Thyroid gland (tissue), 4 donors: Measurements from ENCODE around the gene WDR93. TPM values are rescaled to one million over a fixed set of nuclear protein-coding genes. Genes with fewer than 3 reads are reported as not detected.
"Not testable (repeated sequence)": the region's sequence is repeated elsewhere in the genome, so short reads cannot be mapped to it uniquely, and the experiment has no call there.

ENCODE experiments used
- DNase-seq, 2 donors: peaks; one replicate each; pipeline ENCODE4 v3.0.0-alpha.2; 2019
- H3K27ac ChIP-seq, 3 donors: fragments of 200-600 bp; sonication (generic); 1 replicate in 2 of 3; 2 replicates in 1 of 3; pipeline ENCODE4 v1.5.1; 2016 to 2019; ENCODE audit warnings: mild to moderate bottlenecking in 1 of 3, moderate library complexity in 1 of 3
- H3K27me3 ChIP-seq: fragments of 200-600 bp; sonication (generic); one replicate; pipeline ENCODE4 v1.5.1; 2019
- H3K36me3 ChIP-seq, 2 donors: fragments of 200-600 bp; sonication (generic); one replicate each; pipeline ENCODE4 v1.5.1; 2016 to 2019
- H3K4me1 ChIP-seq, 2 donors: fragments of 200-600 bp; sonication (generic); one replicate each; pipeline ENCODE4 v1.5.1; 2017 to 2019
- H3K4me3 ChIP-seq, 3 donors: fragments of 200-600 bp; sonication (generic); replicated peaks in 1 of 3; 1 replicate in 2 of 3; 2 replicates in 1 of 3; pipeline ENCODE4 v1.5.1; 2016; ENCODE audit warnings: mild to moderate bottlenecking in 1 of 3
- H3K9me3 ChIP-seq: fragments of 200-600 bp; sonication (generic); one replicate; pipeline ENCODE4 v1.5.1; 2017
- CTCF ChIP-seq, 6 experiments: fragments of 200-600 bp in 3 of 6; fragments of 450-650 bp in 3 of 6; sonication (generic) in 3 of 6; IDR thresholded peaks; one replicate each; pipeline ENCODE4 v1.5.1; 2016 to 2019; ENCODE audit warnings: antibody characterized with exemption in 6 of 6, mild to moderate bottlenecking in 2 of 6, inconsistent platforms in 1 of 6, moderate library complexity in 1 of 6
- POLR2A ChIP-seq, 2 donors: fragments of 450-650 bp; IDR thresholded peaks; one replicate each; pipeline ENCODE4 v1.6.1; 2017; ENCODE audit warnings: antibody characterized with exemption in 2 of 2, mild to moderate bottlenecking in 2 of 2, moderate library complexity in 1 of 2
- WGBS, 2 donors: methylation state at CpG; one replicate each; pipeline ENCODE4 v1.1.5; 2017; 5-methylcytosine and 5-hydroxymethylcytosine counted together
- intact Hi-C: fragments of 100-400 bp; cut with DNase I; formaldehyde crosslinking; loops from one replicate; pipeline ENCODE4 v1.15.1; 2023
- total RNA-seq, 4 donors: library from RNA; depleted of rRNA; stranded (reverse); fragments of >200 nt; gene quantifications; one replicate each; pipeline ENCODE4 v1.2.3, GENCODE V29; 2016

Gene WDR93
- total RNA-seq, 4 donors from 2014 or later, result 1.1 to 2.3 (median 2.3) TPM

GRCh38 chr15:89780601-89781000 lies 90.0 kb downstream of the WDR93 start:
- WGBS, 2 donors, result 82 to 83% methylated on average over 6 of the region's 6 CpGs
- Histone ChIP-seq H3K4me1 (peaks cover 3 to 18% of the 10 kb centered on the region in 2 donors), H3K27ac (no peak overlapping the region), H3K4me3 (no peak overlapping the region), H3K9me3 (no peaks in the 10 kb centered on the region), H3K27me3 (no peaks in the 10 kb centered on the region), H3K36me3 (no peaks in the 10 kb centered on the region)
- no peak for TF ChIP-seq CTCF (IDR thresholded peaks at IDR 0.05)
- no peak for DNase-seq
- intact Hi-C loops, result no loop called here

- 80 to 82% methylated on average over 5 to 6 of the region's 6 CpGs for WGBS, 2 donors
- no peak for DNase-seq
- TF ChIP-seq POLR2A (IDR thresholded peaks at IDR 0.05), result no peak
- TF ChIP-seq CTCF (IDR thresholded peaks at IDR 0.05), result no peak
- no peak overlapping the region for H3K27ac ChIP-seq
- H3K27me3 ChIP-seq, result no peaks in the 10 kb centered on the region
- no peaks in the 10 kb centered on the region for H3K9me3 ChIP-seq
- peaks cover 3 to 16% of the 10 kb centered on the region in 2 donors for H3K4me1 ChIP-seq
- no peaks in the 10 kb centered on the region for H3K36me3 ChIP-seq
- H3K4me3 ChIP-seq, result no peak overlapping the region
- intact Hi-C loops, result no loop called here
Observed at GRCh38 chr15:89781055-89781454, 90.4 kb downstream of the WDR93 start.

GRCh38 chr15:89781891-89782618 lies 91.4 kb downstream of the WDR93 start:
- intact Hi-C loops, result no loop called here
- WGBS, 2 donors, result 78 to 84% methylated on average over 15 of the region's 15 CpGs
- Histone ChIP-seq H3K27ac (no peak overlapping the region), H3K9me3 (no peaks in the 10 kb centered on the region), H3K4me3 (no peak overlapping the region), H3K4me1 (peaks cover 0 to 8% of the 10 kb centered on the region in 2 donors), H3K27me3 (no peaks in the 10 kb centered on the region), H3K36me3 (no peaks in the 10 kb centered on the region)
- peak in 1 of 2 donors; percentile 31 for DNase-seq
- TF ChIP-seq CTCF (IDR thresholded peaks at IDR 0.05) (no peak), POLR2A (IDR thresholded peaks at IDR 0.05) (no peak)

- intact Hi-C loops, H3K27ac ChIP-seq, H3K4me1 ChIP-seq, H3K36me3 ChIP-seq, H3K27me3 ChIP-seq, DNase-seq, H3K4me3 ChIP-seq, H3K9me3 ChIP-seq: not testable (repeated sequence)
- 95 to 96% methylated on average over 9 of the region's 9 CpGs for WGBS, 2 donors
Observed at GRCh38 chr15:89782619-89782950, 92.0 kb downstream of the WDR93 start.

GRCh38 chr15:89783111-89783860 lies 92.7 kb downstream of the WDR93 start:
- H3K27ac ChIP-seq, result no peak overlapping the region
- no peaks in the 10 kb centered on the region for H3K9me3 ChIP-seq
- peak in 1 of 2 donors; percentile 15 for DNase-seq

More at GRCh38 chr15:89783111-89783860, 92.7 kb downstream of the WDR93 start:
- 77 to 82% methylated on average over 12 to 13 of the region's 14 CpGs for WGBS, 2 donors
- intact Hi-C loops, result no loop called here
- H3K4me3 ChIP-seq, result no peak overlapping the region
- TF ChIP-seq CTCF (IDR thresholded peaks at IDR 0.05), result no peak
- H3K27me3 ChIP-seq, result no peaks in the 10 kb centered on the region
- H3K36me3 ChIP-seq, result no peaks in the 10 kb centered on the region
- peaks cover 0 to 8% of the 10 kb centered on the region in 2 donors for H3K4me1 ChIP-seq
